Liver (tissue), 9 donors: ENCODE measurements around the gene RABAC1. TPM values are rescaled to one million over a fixed set of nuclear protein-coding genes. Genes with fewer than 3 reads are reported as not detected.

Experiments used
- DNase-seq: peaks from one replicate; pipeline ENCODE4 v3.0.0-alpha.2; 2017; ENCODE audit warnings: low spot score
- H3K27ac ChIP-seq, 2 donors: one replicate each; pipeline ENCODE4 v1.7.0; 2013; ENCODE audit warnings: inconsistent platforms in 2 of 2, low read length in 2 of 2, control low read depth in 1 of 2, low read depth in 1 of 2, mild to moderate bottlenecking in 1 of 2
- H3K27me3 ChIP-seq, 4 donors: one replicate each; pipeline versions ENCODE4 v1.6.1 to v1.7.0; 2013; ENCODE audit warnings: low read length in 3 of 4, inconsistent platforms in 1 of 4, mild to moderate bottlenecking in 1 of 4, moderate library complexity in 1 of 4; ENCODE audit not compliant: control insufficient read depth in 4 of 4, insufficient read depth in 4 of 4
- H3K36me3 ChIP-seq, 4 donors: one replicate each; pipeline versions ENCODE4 v1.6.1 to v1.7.0; 2013; ENCODE audit warnings: low read length in 3 of 4, mild to moderate bottlenecking in 3 of 4, low read depth in 1 of 4, moderate library complexity in 1 of 4; ENCODE audit not compliant: control insufficient read depth in 4 of 4, insufficient read depth in 3 of 4
- H3K4me1 ChIP-seq, 4 donors: one replicate each; pipeline versions ENCODE4 v1.6.1 to v1.7.0; 2013; ENCODE audit warnings: low read length in 3 of 4, mild to moderate bottlenecking in 3 of 4, moderate library complexity in 1 of 4; ENCODE audit not compliant: control insufficient read depth in 4 of 4, insufficient read depth in 4 of 4
- H3K4me3 ChIP-seq, 3 donors: one replicate each; pipeline versions ENCODE4 v1.6.1 to v1.7.0; 2013; ENCODE audit warnings: low read length in 3 of 3, control low read depth in 1 of 3, low read depth in 1 of 3, mild to moderate bottlenecking in 1 of 3
- H3K9ac ChIP-seq, 2 donors: one replicate each; pipeline ENCODE4 v1.7.0; 2013; ENCODE audit warnings: low read length in 2 of 2, mild to moderate bottlenecking in 2 of 2, moderate library complexity in 2 of 2, control low read depth in 1 of 2, low read depth in 1 of 2
- H3K9me3 ChIP-seq, 4 donors: one replicate each; pipeline versions ENCODE4 v1.6.1 to v1.7.0; 2013; ENCODE audit warnings: low read length in 3 of 4; ENCODE audit not compliant: control insufficient read depth in 4 of 4
- FOXA1 ChIP-seq: IDR thresholded peaks from 2 replicates; pipeline ENCODE4 v1.6.1; 2016; ENCODE audit warnings: antibody characterized with exemption
- FOXA2 ChIP-seq: IDR thresholded peaks from 2 replicates; pipeline ENCODE4 v1.6.1; 2016; ENCODE audit warnings: antibody characterized with exemption
- HNF4A ChIP-seq, 2 donors: conservative IDR thresholded peaks; 2 replicates each; pipeline ENCODE4 v1.6.1; 2016; ENCODE audit warnings: antibody characterized with exemption in 2 of 2, mild to moderate bottlenecking in 2 of 2
- HNF4G ChIP-seq: IDR thresholded peaks from 2 replicates; pipeline ENCODE4 v1.6.1; 2016; ENCODE audit warnings: antibody characterized with exemption
- JUND ChIP-seq, 2 donors: IDR thresholded peaks; 2 replicates each; pipeline ENCODE4 v1.6.1; 2016; ENCODE audit warnings: antibody characterized with exemption in 2 of 2
- RAD21 ChIP-seq, 2 donors: IDR thresholded peaks; 2 replicates each; pipeline ENCODE4 v1.6.1; 2016; ENCODE audit warnings: antibody characterized with exemption in 2 of 2, mild to moderate bottlenecking in 2 of 2
- REST ChIP-seq: IDR thresholded peaks from 2 replicates; pipeline ENCODE4 v1.6.1; 2016; ENCODE audit warnings: antibody characterized with exemption, mild to moderate bottlenecking
- RXRA ChIP-seq, 2 donors: IDR thresholded peaks; 2 replicates each; pipeline ENCODE4 v1.6.1; 2017 to 2018; ENCODE audit warnings: antibody characterized with exemption in 2 of 2, mild to moderate bottlenecking in 1 of 2
- SP1 ChIP-seq: IDR thresholded peaks from 2 replicates; pipeline ENCODE4 v1.6.1; 2018; ENCODE audit warnings: antibody characterized with exemption, mild to moderate bottlenecking
- TAF1 ChIP-seq: conservative IDR thresholded peaks from 2 replicates; pipeline ENCODE4 v1.6.1; 2016; ENCODE audit warnings: antibody characterized with exemption, mild to moderate bottlenecking
- WGBS: extraction: QIAGEN DNeasy Blood & Tissue Kit; methylation state at CpG from one replicate; pipeline ENCODE4 v1.1.7; 2013; 5-methylcytosine and 5-hydroxymethylcytosine counted together
- polyA plus RNA-seq, 2 donors: library from polyadenylated mRNA; stranded (reverse) in 1 of 2; unstranded in 1 of 2; fragments of 200-250 nt in 1 of 2; fragments of >200 nt in 1 of 2; fragmentation: Nextera tagmentation in 1 of 2; extraction: Ambion mirVana in 1 of 2; gene quantifications; one replicate each; pipeline versions ENCODE4 v1.2.1 to v1.2.3, GENCODE V29; 2013 to 2015
- total RNA-seq, 2 donors: library from RNA; depleted of rRNA; stranded (reverse); fragments of >200 nt; gene quantifications; one replicate each; pipeline ENCODE4 v1.2.3, GENCODE V29; 2014
- TF ChIP-seq, protein P1 (sequence below): IDR thresholded peaks from 2 replicates; pipeline ENCODE4 v1.6.1; 2016; ENCODE audit warnings: antibody characterized with exemption
- TF ChIP-seq, protein P2 (sequence below): IDR thresholded peaks from 2 replicates; pipeline ENCODE4 v1.6.1; 2016; ENCODE audit warnings: antibody characterized with exemption
- TF ChIP-seq, protein P3 (sequence below): fragments of 150-350 bp; IDR thresholded peaks from 2 replicates; pipeline ENCODE4 v1.5.1; 2017; ENCODE audit warnings: improper control_type of control experiment, low read depth, low read length; ENCODE audit not compliant: missing input control
- donor health status: healthy.
- donor health status: healthy.
- donor health status: healthy.
- donor health status: healthy.
- donor health status: healthy.

The RABAC1 gene
- total and polyA plus RNA-seq, 4 donors: 43.2 to 161 (median 99.3) TPM

GRCh38 chr19:41968751-41969595 is 9.9 kb upstream of the RABAC1 start:
- WGBS: 76% methylated on average over 28 of the region's 28 CpGs
- TF ChIP-seq RXRA (IDR thresholded peaks at IDR 0.05) (no peak), SP1 (no peak), FOXA1 (no peak), FOXA2 (no peak), HNF4A (conservative IDR thresholded peaks at IDR 0.05) (no peak)
- TF ChIP-seq, protein P1, sequence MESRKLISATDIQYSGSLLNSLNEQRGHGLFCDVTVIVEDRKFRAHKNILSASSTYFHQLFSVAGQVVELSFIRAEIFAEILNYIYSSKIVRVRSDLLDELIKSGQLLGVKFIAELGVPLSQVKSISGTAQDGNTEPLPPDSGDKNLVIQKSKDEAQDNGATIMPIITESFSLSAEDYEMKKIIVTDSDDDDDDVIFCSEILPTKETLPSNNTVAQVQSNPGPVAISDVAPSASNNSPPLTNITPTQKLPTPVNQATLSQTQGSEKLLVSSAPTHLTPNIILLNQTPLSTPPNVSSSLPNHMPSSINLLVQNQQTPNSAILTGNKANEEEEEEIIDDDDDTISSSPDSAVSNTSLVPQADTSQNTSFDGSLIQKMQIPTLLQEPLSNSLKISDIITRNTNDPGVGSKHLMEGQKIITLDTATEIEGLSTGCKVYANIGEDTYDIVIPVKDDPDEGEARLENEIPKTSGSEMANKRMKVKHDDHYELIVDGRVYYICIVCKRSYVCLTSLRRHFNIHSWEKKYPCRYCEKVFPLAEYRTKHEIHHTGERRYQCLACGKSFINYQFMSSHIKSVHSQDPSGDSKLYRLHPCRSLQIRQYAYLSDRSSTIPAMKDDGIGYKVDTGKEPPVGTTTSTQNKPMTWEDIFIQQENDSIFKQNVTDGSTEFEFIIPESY: no peak
- peaks cover 0 to 3% (median 0%) of the 10 kb centered on the region in 4 donors for H3K27me3 ChIP-seq
- DNase-seq: no peak
- no peaks in the 10 kb centered on the region for H3K9me3 ChIP-seq
- H3K9ac ChIP-seq: no peak overlapping the region
- H3K4me3 ChIP-seq: no peak overlapping the region
- H3K4me1 ChIP-seq: no peaks in the 10 kb centered on the region
- H3K36me3 ChIP-seq: no peaks in the 10 kb centered on the region
- no peak overlapping the region for H3K27ac ChIP-seq

DNA sequence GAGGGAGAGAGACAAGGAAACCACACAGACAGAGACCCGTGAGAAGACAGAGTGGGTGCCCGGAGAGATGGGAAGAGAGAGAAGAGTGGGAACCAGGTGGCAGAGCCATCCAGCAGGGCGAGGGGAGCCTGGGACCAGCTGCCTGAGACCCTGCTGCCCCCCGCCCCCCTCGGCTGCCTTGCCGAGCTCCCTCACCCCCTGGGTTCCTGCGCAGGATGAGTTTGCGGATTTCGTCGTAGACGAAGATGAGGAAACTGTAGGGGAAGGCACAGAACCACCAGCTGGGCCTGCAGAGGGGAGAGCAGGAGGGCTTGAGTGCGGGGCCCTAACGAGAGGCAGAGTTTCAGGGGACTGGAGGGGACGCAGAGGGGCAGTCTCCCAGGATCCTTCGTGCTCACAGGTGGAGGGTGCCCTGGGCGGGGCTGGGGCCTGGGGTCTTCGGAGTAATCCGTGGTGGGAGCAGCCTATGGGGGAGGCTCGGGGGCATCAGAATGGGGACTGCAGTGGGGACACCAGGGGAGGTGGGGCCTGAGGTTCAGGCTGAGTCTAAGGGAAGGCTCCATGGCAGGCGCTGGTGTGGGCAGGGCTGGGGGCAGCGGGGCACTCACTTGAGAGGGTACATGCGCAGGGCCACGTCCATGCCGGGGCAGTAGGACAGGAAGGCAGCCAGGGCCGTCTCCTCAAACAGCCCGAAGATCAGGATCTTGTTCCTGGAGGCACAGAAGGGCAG is 8.1 kb upstream of the RABAC1 start:
- Histone ChIP-seq H3K27me3 (peaks cover 0 to 3% (median 0%) of the 10 kb centered on the region in 4 donors), H3K36me3 (no peaks in the 10 kb centered on the region), H3K4me1 (no peaks in the 10 kb centered on the region), H3K9me3 (no peaks in the 10 kb centered on the region), H3K9ac (no peak overlapping the region), H3K27ac (no peak overlapping the region), H3K4me3 (no peak overlapping the region)
- WGBS: 62% methylated on average over 26 of the region's 26 CpGs
- DNase-seq: no peak
- TF ChIP-seq SP1 (no peak), TAF1 (no peak), JUND (IDR thresholded peaks at IDR 0.05) (no peak), RXRA (IDR thresholded peaks at IDR 0.05) (no peak), FOXA2 (no peak), FOXA1 (no peak), HNF4G (no peak), HNF4A (conservative IDR thresholded peaks at IDR 0.05) (no peak), REST (no peak), RAD21 (IDR thresholded peaks at IDR 0.05) (no peak)
- TF ChIP-seq, protein P2, sequence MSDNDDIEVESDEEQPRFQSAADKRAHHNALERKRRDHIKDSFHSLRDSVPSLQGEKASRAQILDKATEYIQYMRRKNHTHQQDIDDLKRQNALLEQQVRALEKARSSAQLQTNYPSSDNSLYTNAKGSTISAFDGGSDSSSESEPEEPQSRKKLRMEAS: no peak
- TF ChIP-seq, protein P3, sequence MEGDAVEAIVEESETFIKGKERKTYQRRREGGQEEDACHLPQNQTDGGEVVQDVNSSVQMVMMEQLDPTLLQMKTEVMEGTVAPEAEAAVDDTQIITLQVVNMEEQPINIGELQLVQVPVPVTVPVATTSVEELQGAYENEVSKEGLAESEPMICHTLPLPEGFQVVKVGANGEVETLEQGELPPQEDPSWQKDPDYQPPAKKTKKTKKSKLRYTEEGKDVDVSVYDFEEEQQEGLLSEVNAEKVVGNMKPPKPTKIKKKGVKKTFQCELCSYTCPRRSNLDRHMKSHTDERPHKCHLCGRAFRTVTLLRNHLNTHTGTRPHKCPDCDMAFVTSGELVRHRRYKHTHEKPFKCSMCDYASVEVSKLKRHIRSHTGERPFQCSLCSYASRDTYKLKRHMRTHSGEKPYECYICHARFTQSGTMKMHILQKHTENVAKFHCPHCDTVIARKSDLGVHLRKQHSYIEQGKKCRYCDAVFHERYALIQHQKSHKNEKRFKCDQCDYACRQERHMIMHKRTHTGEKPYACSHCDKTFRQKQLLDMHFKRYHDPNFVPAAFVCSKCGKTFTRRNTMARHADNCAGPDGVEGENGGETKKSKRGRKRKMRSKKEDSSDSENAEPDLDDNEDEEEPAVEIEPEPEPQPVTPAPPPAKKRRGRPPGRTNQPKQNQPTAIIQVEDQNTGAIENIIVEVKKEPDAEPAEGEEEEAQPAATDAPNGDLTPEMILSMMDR: no peak
- TF ChIP-seq, protein P1: no peak
